TTC549 (cell line): ENCODE data around the gene RBP4.
A peak's percentile ranks its signal among the peaks of the same experiment; 100 is the strongest.
"Not testable (repeated sequence)": the region's sequence is repeated elsewhere in the genome, so short reads cannot be mapped to it uniquely, and the experiment has no call there.

ENCODE experiments used
- FAIRE-seq: peaks from 2 replicates; lab custom pipeline; 2012; peaks lifted over from hg19 to GRCh38; lab: Jason Lieb, UNC

RBP4 gene

GRCh38 chr10:93565446-93565845 lies 35.6 kb downstream of the RBP4 start:
- FAIRE-seq = no peak

DNA sequence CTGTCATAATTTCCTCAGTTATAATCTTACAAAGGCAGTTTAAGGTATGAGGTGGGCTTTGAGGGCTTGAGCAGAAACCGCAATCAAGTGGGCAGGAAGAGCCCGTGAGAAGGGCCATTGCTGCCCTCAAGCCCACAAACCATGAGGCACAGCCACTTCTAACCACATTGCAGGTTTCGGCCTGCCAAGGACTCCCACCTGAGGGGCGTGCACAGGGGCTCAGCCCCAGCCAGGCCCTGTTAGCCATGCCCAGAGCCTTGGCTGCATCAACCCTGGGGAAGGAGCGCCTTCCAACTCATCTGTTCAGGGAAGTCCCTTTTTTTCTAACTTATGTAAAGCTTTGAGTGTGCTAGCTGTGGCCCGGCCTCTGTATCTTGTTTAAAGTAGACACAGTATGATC lies 40.5 kb downstream of the RBP4 start:
- no peak for FAIRE-seq

- no peak for FAIRE-seq
Observed at GRCh38 chr10:93559490-93559889, 41.5 kb downstream of the RBP4 start.

DNA sequence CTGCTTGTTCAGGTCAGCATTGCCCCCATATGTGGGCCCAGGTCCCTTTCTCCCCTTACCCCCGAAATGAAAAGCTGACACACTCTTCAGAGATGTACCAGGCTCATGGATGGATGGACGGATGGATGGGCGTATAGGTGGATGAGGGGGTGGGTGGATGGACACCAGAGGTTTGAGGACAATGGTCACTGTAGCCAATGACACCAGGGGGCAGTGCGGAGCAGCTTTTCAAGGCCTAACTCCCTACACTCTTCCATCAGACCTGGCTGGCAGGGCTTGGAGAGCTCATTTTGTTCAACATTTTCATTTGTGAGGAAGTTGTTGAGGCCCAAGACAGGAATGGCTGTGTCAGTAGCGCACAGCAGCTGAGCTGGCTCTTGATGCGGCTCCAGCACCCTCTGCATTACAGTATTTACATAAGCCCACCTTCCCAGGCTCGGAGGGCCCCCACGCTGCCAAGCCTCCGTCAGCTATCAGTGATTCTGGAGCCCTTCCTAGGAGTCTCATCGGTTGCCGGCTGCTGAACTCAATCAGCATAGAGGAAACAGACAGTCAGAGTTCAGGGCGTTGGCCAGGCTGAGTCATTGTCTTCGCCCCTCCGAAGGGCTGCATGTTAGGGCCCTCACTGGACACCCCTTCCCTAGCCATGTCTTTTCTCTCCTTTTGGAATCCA lies 46.1 kb downstream of the RBP4 start:
- peak; percentile 5 for FAIRE-seq

DNA sequence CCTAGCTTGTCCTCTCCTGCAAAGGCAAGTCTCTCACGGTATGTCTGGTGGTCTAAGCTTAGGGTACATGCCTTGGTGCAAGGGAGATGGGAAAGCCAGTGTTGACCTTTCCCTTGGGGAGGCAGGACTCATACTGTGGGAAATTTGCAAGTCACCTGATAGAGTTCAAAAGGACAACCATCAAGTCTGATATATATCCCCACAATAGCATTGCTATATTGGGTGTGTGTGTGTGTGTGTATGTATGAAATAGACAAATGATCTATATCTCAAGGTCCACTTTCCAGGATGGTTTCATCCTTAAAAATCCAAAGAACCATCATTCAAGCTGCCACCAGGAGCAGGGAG lies 46.7 kb downstream of the RBP4 start:
- no peak for FAIRE-seq

DNA sequence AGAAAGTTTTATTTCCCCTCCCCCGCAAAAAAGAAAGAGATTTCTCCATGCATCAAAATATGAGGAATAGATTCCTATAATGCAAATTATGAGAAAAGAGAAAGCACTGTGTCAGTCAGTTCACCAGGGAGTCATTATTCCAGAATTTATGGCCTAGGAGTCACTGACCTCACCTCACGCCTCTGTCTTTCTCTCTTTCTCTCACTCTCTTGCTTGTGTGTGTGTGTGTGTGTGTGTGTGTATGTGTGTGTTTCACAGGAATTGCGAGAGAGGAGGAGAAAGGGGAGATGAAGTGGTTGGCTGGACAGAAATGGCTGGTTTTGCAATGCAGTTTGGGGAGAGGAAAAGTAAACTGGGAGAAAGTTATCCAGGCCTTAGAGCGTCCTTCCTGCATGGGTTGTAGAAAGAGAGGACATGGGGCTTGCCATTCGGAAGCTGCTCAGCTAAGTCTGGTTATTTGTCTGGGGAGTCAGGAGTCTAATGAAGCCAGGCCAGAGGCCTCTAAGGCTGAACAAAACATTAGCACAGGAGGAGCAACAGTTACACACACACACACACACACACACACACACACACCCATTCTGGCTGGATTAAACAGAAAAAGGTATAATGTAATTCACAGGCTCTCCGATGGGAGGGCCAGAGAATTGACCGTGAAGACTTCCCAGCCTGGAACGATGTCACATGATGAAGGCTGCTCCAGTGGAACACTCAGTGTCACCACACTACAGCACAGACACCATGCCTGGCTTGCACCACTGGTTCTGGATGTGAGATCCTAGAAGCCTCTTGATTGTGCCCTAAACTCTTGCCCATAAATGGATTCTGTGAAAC lies 47.3 kb downstream of the RBP4 start:
- no peak for FAIRE-seq

- FAIRE-seq = no peak
Observed at GRCh38 chr10:93552780-93553179, 48.3 kb downstream of the RBP4 start.

- FAIRE-seq = no peak
Observed at GRCh38 chr10:93550606-93551005, 50.4 kb downstream of the RBP4 start.

- no peak for FAIRE-seq
Observed at GRCh38 chr10:93548376-93549071, 52.5 kb downstream of the RBP4 start.

- FAIRE-seq = no peak
Observed at GRCh38 chr10:93547522-93547921, 53.5 kb downstream of the RBP4 start.

GRCh38 chr10:93546995-93547394 lies 54.0 kb downstream of the RBP4 start:
- not testable (repeated sequence) for FAIRE-seq

GRCh38 chr10:93542358-93542791 lies 58.7 kb downstream of the RBP4 start:
- no peak for FAIRE-seq
